ENCODE data around the gene C7orf57. TPM values are rescaled to one million over a fixed set of nuclear protein-coding genes. Genes with fewer than 3 reads are reported as not detected.
"Not testable (repeated sequence)": the region's sequence is repeated elsewhere in the genome, so short reads cannot be mapped to it uniquely, and the experiment has no call there.

The C7orf57 gene
- total RNA-seq, 4 donors from 2014 or later, result not detected

- H3K27me3 ChIP-seq, result no peaks in the 10 kb centered on the region
- TF ChIP-seq POLR2AphosphoS5 (IDR thresholded peaks at IDR 0.05) (no peak), EP300 (IDR thresholded peaks at IDR 0.05) (no peak), CTCF (IDR thresholded peaks at IDR 0.05) (no peak), POLR2A (IDR thresholded peaks at IDR 0.05) (no peak)
- DNase-seq (ENCODE audit: low spot score in 2 of 2), result no peak
- H3K4me1 ChIP-seq, result peaks cover 2% of the 10 kb centered on the region
- H3K27ac ChIP-seq, result no peak overlapping the region
- no peaks in the 10 kb centered on the region for H3K36me3 ChIP-seq
- no peak overlapping the region for H3K4me3 ChIP-seq
- H3K9me3 ChIP-seq, result no peaks in the 10 kb centered on the region
Observed at GRCh38 chr7:48074204-48074654, 38.9 kb downstream of the C7orf57 start.

- H3K27me3 ChIP-seq, result no peaks in the 10 kb centered on the region
- H3K27ac ChIP-seq, result no peak overlapping the region
- WGBS, result 81% methylated on average over 1 of the region's 1 CpG
- no peak overlapping the region for H3K4me3 ChIP-seq
- H3K9me3 ChIP-seq, result no peaks in the 10 kb centered on the region
- H3K36me3 ChIP-seq, result no peaks in the 10 kb centered on the region
- DNase-seq (ENCODE audit: low spot score in 2 of 2), result no peak
- peaks cover 2% of the 10 kb centered on the region for H3K4me1 ChIP-seq
- TF ChIP-seq POLR2A (IDR thresholded peaks at IDR 0.05) (no peak), EP300 (IDR thresholded peaks at IDR 0.05) (no peak), CTCF (IDR thresholded peaks at IDR 0.05) (no peak), POLR2AphosphoS5 (IDR thresholded peaks at IDR 0.05) (no peak)
Observed at GRCh38 chr7:48077423-48077822, 42.1 kb downstream of the C7orf57 start.

GRCh38 chr7:48078470-48078869 lies 43.1 kb downstream of the C7orf57 start:
- 53% methylated on average over 2 of the region's 2 CpGs for WGBS
- Histone ChIP-seq H3K27ac (no peak overlapping the region), H3K27me3 (no peaks in the 10 kb centered on the region)

GRCh38 chr7:48082378-48082777 lies 47.0 kb downstream of the C7orf57 start:
- not testable (repeated sequence) for H3K9me3 ChIP-seq; H3K4me3 ChIP-seq; H3K27ac ChIP-seq; DNase-seq (ENCODE audit: low spot score in 2 of 2); H3K27me3 ChIP-seq; H3K36me3 ChIP-seq
- peaks cover 21% of the 10 kb centered on the region for H3K4me1 ChIP-seq

More at GRCh38 chr7:48078470-48078869, 43.1 kb downstream of the C7orf57 start:
- Histone ChIP-seq H3K4me3 (no peak overlapping the region), H3K4me1 (peaks cover 2% of the 10 kb centered on the region), H3K9me3 (no peaks in the 10 kb centered on the region), H3K36me3 (no peaks in the 10 kb centered on the region)
- TF ChIP-seq CTCF (IDR thresholded peaks at IDR 0.05), result no peak
- TF ChIP-seq POLR2A (IDR thresholded peaks at IDR 0.05), result no peak
- TF ChIP-seq POLR2AphosphoS5 (IDR thresholded peaks at IDR 0.05), result no peak
- no peak for TF ChIP-seq EP300 (IDR thresholded peaks at IDR 0.05)
- DNase-seq (ENCODE audit: low spot score in 2 of 2), result no peak

GRCh38 chr7:48083114-48083830 lies 47.9 kb downstream of the C7orf57 start:
- H3K4me3 ChIP-seq, result no peak overlapping the region
- no peak for DNase-seq (ENCODE audit: low spot score in 2 of 2)
- no peak overlapping the region for H3K27ac ChIP-seq
- no peaks in the 10 kb centered on the region for H3K27me3 ChIP-seq
- H3K4me1 ChIP-seq, result peaks cover 28% of the 10 kb centered on the region
- no peaks in the 10 kb centered on the region for H3K36me3 ChIP-seq
- 72% methylated on average over 6 of the region's 6 CpGs for WGBS
- TF ChIP-seq EP300 (IDR thresholded peaks at IDR 0.05) (no peak), CTCF (IDR thresholded peaks at IDR 0.05) (no peak), POLR2AphosphoS5 (IDR thresholded peaks at IDR 0.05) (no peak), POLR2A (IDR thresholded peaks at IDR 0.05) (no peak)
- H3K9me3 ChIP-seq, result no peaks in the 10 kb centered on the region

Data from suprapubic skin (tissue), 4 donors.